Eye (tissue), 1 donor: ENCODE results near the gene RGL4.

ENCODE experiments used
- DNase-seq: peaks from one replicate; pipeline ENCODE4 v3.0.0-alpha.2; 2015

The RGL4 gene

GRCh38 chr22:23681026-23681809 is 9.6 kb upstream of the RGL4 start:
- DNase-seq = no peak

- DNase-seq = no peak
Measured at GRCh38 chr22:23682077-23682476, 8.7 kb upstream of the RGL4 start.

GRCh38 chr22:23682827-23683355 is 7.9 kb upstream of the RGL4 start:
- no peak for DNase-seq

- DNase-seq = no peak
Measured at GRCh38 chr22:23683545-23683944, 7.3 kb upstream of the RGL4 start.

GRCh38 chr22:23684026-23684425 is 6.8 kb upstream of the RGL4 start:
- DNase-seq = peak; percentile 5

- DNase-seq = no peak
Measured at GRCh38 chr22:23684561-23685031, 6.2 kb upstream of the RGL4 start.

- DNase-seq = no peak
Measured at GRCh38 chr22:23685205-23685784, 5.5 kb upstream of the RGL4 start.

GRCh38 chr22:23686416-23687024 is 4.3 kb upstream of the RGL4 start:
- no peak for DNase-seq

- DNase-seq = no peak
Measured at GRCh38 chr22:23688121-23688520, 2.7 kb upstream of the RGL4 start.

GRCh38 chr22:23688571-23688970 is 2.2 kb upstream of the RGL4 start:
- DNase-seq = no peak

- DNase-seq = no peak
Measured at GRCh38 chr22:23689414-23689813, 1.4 kb upstream of the RGL4 start.

- DNase-seq = no peak
Measured at GRCh38 chr22:23691748-23692423, 1.1 kb downstream of the RGL4 start.

- DNase-seq = no peak
Measured at GRCh38 chr22:23692598-23693291, 1.9 kb downstream of the RGL4 start.

GRCh38 chr22:23693979-23694680 is 3.3 kb downstream of the RGL4 start:
- DNase-seq = no peak

- DNase-seq = no peak
Measured at GRCh38 chr22:23695141-23695540, 4.3 kb downstream of the RGL4 start.

GRCh38 chr22:23695571-23696325 is 4.9 kb downstream of the RGL4 start:
- DNase-seq = no peak

GRCh38 chr22:23696326-23696851 is 5.6 kb downstream of the RGL4 start:
- DNase-seq = no peak

- DNase-seq = no peak
Measured at GRCh38 chr22:23697031-23697970, 6.5 kb downstream of the RGL4 start.

- DNase-seq = no peak
Measured at GRCh38 chr22:23698094-23698493, 7.3 kb downstream of the RGL4 start.
